ENCODE results near the gene TIFAB.

Gene TIFAB

GRCh38 chr5:135480511-135480910 is 28.4 kb upstream of the TIFAB start:
- TF ChIP-seq, protein P1, sequence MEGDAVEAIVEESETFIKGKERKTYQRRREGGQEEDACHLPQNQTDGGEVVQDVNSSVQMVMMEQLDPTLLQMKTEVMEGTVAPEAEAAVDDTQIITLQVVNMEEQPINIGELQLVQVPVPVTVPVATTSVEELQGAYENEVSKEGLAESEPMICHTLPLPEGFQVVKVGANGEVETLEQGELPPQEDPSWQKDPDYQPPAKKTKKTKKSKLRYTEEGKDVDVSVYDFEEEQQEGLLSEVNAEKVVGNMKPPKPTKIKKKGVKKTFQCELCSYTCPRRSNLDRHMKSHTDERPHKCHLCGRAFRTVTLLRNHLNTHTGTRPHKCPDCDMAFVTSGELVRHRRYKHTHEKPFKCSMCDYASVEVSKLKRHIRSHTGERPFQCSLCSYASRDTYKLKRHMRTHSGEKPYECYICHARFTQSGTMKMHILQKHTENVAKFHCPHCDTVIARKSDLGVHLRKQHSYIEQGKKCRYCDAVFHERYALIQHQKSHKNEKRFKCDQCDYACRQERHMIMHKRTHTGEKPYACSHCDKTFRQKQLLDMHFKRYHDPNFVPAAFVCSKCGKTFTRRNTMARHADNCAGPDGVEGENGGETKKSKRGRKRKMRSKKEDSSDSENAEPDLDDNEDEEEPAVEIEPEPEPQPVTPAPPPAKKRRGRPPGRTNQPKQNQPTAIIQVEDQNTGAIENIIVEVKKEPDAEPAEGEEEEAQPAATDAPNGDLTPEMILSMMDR (IDR thresholded peaks at IDR 0.05), result no peak
- TF ChIP-seq ZFX (IDR thresholded peaks at IDR 0.05; ENCODE audit: borderline replicate concordance), result no peak

DNA sequence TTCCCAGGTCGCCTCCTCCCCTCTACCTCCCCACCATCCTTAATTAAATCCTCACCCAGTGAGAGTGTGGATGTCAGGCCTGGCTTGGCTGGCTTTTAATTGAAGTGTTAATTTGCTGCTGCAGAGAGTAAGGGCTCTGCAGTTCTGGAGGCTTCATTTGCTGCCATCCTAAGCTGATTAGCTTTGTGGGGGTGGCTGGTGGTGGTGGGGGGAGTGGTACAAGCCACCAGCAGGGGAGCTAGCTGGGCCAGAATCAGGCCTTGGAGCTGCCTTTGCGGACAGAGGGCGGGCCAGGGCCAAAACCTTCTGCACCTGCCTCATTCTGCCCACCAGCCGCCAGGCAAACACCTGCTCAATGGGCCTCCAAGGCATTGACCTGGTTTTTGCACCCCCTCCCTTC is 26.8 kb upstream of the TIFAB start:
- TF ChIP-seq, protein P1 (IDR thresholded peaks at IDR 0.05), result no peak
- TF ChIP-seq ZFX (IDR thresholded peaks at IDR 0.05; ENCODE audit: borderline replicate concordance), result no peak

More at GRCh38 chr5:135480511-135480910, 28.4 kb upstream of the TIFAB start:
- H3K27ac ChIP-seq, result no peak overlapping the region

DNA sequence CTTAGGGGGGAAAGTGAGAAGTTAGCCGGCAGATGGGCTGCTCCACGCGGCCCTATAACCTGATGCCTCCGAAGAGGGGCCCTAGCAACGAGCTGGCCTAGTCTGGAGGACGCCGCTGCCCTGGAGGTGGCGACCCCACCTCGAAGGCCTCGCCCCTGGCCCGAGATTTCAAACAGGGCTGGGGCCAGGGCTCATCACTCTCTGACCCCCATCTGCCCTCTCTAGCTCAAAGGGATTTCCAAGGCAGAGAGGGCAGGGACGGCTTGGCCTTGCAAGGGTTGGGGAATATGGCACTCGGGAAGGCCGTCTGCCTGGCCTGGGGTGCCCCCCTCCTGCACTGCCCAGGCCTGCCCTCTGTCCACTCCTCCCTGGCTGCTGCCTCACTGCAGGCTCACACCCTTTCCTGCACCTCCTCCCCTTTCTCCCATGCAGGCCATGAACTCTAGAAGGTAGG is 25.5 kb upstream of the TIFAB start:
- TF ChIP-seq ZFX (IDR thresholded peaks at IDR 0.05; ENCODE audit: borderline replicate concordance), result no peak
- TF ChIP-seq, protein P1 (IDR thresholded peaks at IDR 0.05), result no peak
- no peak overlapping the region for H3K27ac ChIP-seq

More for the DNA sequence above, 26.8 kb upstream of the TIFAB start:
- H3K27ac ChIP-seq, result no peak overlapping the region

GRCh38 chr5:135476615-135477581 is 24.7 kb upstream of the TIFAB start:
- TF ChIP-seq, protein P1 (IDR thresholded peaks at IDR 0.05), result no peak
- TF ChIP-seq ZFX (IDR thresholded peaks at IDR 0.05; ENCODE audit: borderline replicate concordance), result no peak
- H3K27ac ChIP-seq, result no peak overlapping the region

GRCh38 chr5:135473956-135474670 is 22.0 kb upstream of the TIFAB start:
- TF ChIP-seq, protein P1 (IDR thresholded peaks at IDR 0.05), result no peak
- TF ChIP-seq ZFX (IDR thresholded peaks at IDR 0.05; ENCODE audit: borderline replicate concordance), result no peak

GRCh38 chr5:135472141-135472540 is 20.0 kb upstream of the TIFAB start:
- TF ChIP-seq ZFX (IDR thresholded peaks at IDR 0.05; ENCODE audit: borderline replicate concordance), result no peak
- TF ChIP-seq, protein P1 (IDR thresholded peaks at IDR 0.05), result no peak
- no peak overlapping the region for H3K27ac ChIP-seq

More at GRCh38 chr5:135473956-135474670, 22.0 kb upstream of the TIFAB start:
- H3K27ac ChIP-seq, result no peak overlapping the region

All from 22Rv1 (cell line).